ENCODE results near the gene CCDC88C.

DNA sequence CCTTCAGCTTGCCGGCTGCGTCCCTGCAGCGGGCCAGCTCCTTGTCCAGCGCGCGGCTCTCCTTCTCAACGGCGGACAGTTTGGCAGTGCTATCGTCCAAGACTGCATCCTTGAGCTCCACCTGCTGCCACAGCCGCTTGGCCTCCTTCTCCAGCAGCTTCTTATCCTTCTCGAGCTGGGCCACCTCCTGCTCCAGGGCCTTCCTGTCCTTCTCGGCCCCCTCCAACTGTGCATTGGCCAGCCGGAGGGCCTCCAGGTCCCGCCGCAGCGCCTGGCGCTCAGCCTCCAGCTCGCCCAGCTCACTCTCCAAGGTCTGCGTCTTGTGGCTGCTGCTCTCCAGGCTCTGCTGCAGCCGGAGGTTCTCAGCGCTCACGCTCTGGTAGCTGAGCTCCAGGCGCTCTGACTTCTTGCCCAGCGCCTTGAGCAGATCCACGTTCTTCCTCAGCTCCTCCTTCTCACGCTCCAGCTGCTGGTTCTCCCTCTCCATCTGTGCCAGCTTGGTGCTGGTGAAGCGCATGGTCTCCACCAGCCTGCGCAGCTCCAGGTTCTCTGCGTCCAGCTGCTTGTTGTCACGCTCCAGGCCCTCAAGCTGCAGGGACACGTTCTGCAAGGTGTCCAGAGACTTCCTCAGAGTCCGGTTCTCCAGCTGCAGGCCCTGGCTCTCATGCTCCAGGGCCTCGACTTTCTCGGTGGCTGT is 104.3 kb downstream of the CCDC88C start:
- TF ChIP-seq EZH2 (IDR thresholded peaks at IDR 0.05; ENCODE audit: borderline replicate concordance, low read depth, low read length, severe bottlenecking): no peak
- TF ChIP-seq, protein P1, sequence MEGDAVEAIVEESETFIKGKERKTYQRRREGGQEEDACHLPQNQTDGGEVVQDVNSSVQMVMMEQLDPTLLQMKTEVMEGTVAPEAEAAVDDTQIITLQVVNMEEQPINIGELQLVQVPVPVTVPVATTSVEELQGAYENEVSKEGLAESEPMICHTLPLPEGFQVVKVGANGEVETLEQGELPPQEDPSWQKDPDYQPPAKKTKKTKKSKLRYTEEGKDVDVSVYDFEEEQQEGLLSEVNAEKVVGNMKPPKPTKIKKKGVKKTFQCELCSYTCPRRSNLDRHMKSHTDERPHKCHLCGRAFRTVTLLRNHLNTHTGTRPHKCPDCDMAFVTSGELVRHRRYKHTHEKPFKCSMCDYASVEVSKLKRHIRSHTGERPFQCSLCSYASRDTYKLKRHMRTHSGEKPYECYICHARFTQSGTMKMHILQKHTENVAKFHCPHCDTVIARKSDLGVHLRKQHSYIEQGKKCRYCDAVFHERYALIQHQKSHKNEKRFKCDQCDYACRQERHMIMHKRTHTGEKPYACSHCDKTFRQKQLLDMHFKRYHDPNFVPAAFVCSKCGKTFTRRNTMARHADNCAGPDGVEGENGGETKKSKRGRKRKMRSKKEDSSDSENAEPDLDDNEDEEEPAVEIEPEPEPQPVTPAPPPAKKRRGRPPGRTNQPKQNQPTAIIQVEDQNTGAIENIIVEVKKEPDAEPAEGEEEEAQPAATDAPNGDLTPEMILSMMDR (IDR thresholded peaks at IDR 0.05; ENCODE audit: borderline replicate concordance, extremely low read depth, low read length, poor library complexity, severe bottlenecking): no peak

Measured in DND-41 (cell line).